Caco-2 (cell line): ENCODE data around the gene TSKS. TPM values are rescaled to one million over a fixed set of nuclear protein-coding genes. Genes with fewer than 3 reads are reported as not detected.

Source experiments
- BruUV-seq: library from RNA; stranded (reverse); fragments of 400-500 nt; replicated peaks from 2 replicates; lab custom pipeline; 2021; lab: Mats Ljungman, UMichigan
- CTCF ChIA-PET: fragments of 300-600 bp; sonication (Branson Sonifier 250); formaldehyde crosslinking; loops from one replicate; lab custom pipeline; 2022; ENCODE audit warnings: antibody characterized with exemption; lab: Charles Lee
- POLR2A ChIA-PET: fragments of 300-600 bp; sonication (Branson Sonifier 250); formaldehyde crosslinking; loops from one replicate; lab custom pipeline; 2022; ENCODE audit warnings: antibody characterized with exemption; lab: Charles Lee
- DNase-seq, 2 experiments: peaks; one replicate each; pipeline versions ENCODE4 v3.0.0 to v3.0.0-alpha.2; 2020 to 2022
- H3K27me3 ChIP-seq: replicated peaks from 2 replicates; pipeline ENCODE4 v1.6.0; 2011; ENCODE audit warnings: low read length; ENCODE audit not compliant: control insufficient read depth, insufficient read depth
- H3K36me3 ChIP-seq: 2 replicates; pipeline ENCODE4 v1.5.1; 2011; ENCODE audit warnings: low read length; ENCODE audit not compliant: control insufficient read depth, insufficient read depth
- H3K4me1 ChIP-seq: fragments of 250-450 bp; sonication (Bioruptor Pico); 2 replicates; pipeline ENCODE4 v1.5.1; 2020; ENCODE audit warnings: mild to moderate bottlenecking
- H3K4me3 ChIP-seq: 2 replicates; pipeline ENCODE4 v1.5.1; 2011; ENCODE audit warnings: low read depth, mild to moderate bottlenecking, control low read depth, low read length
- H3K9me3 ChIP-seq: fragments of 250-450 bp; sonication (Bioruptor Pico); 2 replicates; pipeline ENCODE4 v1.5.1; 2020; ENCODE audit warnings: mild to moderate bottlenecking, moderate library complexity
- H3K27ac Mint-ChIP-seq: one replicate; pipeline ENCODE4 v1.8.0; 2022; ENCODE audit warnings: mixed read lengths; ENCODE audit not compliant: unreplicated experiment
- H3K27me3 Mint-ChIP-seq: one replicate; pipeline ENCODE4 v1.8.0; 2022; ENCODE audit warnings: mixed read lengths; ENCODE audit not compliant: insufficient read depth, unreplicated experiment
- H3K36me3 Mint-ChIP-seq: one replicate; pipeline ENCODE4 v1.8.0; 2022; ENCODE audit warnings: mild to moderate bottlenecking, mixed read lengths; ENCODE audit not compliant: insufficient read depth, unreplicated experiment
- H3K4me1 Mint-ChIP-seq: one replicate; pipeline ENCODE4 v1.8.0; 2022; ENCODE audit warnings: low read depth, mixed read lengths; ENCODE audit not compliant: unreplicated experiment
- H3K4me3 Mint-ChIP-seq: one replicate; pipeline ENCODE4 v1.8.0; 2022; ENCODE audit warnings: mild to moderate bottlenecking, moderate library complexity, mixed read lengths; ENCODE audit not compliant: unreplicated experiment
- H3K9me3 Mint-ChIP-seq: one replicate; pipeline ENCODE4 v1.8.0; 2022; ENCODE audit warnings: mixed read lengths; ENCODE audit not compliant: unreplicated experiment
- intact Hi-C: fragments of 100-400 bp; cut with micrococcal nuclease; formaldehyde crosslinking; loops from one replicate; pipeline ENCODE4 v1.10.0; 2022; ENCODE audit not compliant: unreplicated experiment
- total RNA-seq: library from RNA; stranded (reverse); gene quantifications from 2 replicates; pipeline ENCODE4 v1.2.3, GENCODE V29; 2022
- TF ChIP-seq, protein P1 (sequence below), 2 experiments: fragments of 200-600 bp in 1 of 2; IDR thresholded peaks; 1 replicate in 1 of 2; 2 replicates in 1 of 2; pipeline versions ENCODE4 v1.5.1 to v1.8.0; 2011 to 2022; ENCODE audit warnings: antibody characterized with exemption in 1 of 2, control low read depth in 1 of 2, inconsistent platforms in 1 of 2, low read depth in 1 of 2, low read length in 1 of 2, mild to moderate bottlenecking in 1 of 2, moderate library complexity in 1 of 2; ENCODE audit not compliant: insufficient read depth in 1 of 2, severe bottlenecking in 1 of 2, unreplicated experiment in 1 of 2

Gene TSKS
- total RNA-seq, 1 experiment from 2014 or later, result not detected

DNA sequence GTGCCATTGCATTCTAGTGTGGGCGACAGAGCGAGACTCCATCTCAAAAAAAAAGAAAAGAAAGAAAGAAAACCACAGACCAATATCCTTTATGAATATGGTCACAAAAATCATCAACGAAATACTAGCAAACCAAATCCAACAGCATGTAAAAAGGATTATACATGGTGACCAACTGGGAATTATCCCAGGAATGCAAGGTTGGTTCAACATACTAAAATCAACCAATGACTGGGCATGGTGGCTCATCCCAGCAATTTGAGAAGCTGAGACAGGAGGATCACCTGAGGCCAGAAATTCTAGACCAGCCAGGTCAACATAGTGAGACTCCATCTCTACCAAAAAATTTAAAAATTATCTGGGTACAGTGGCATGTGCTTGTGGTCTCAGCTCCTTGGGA is 7.2 kb downstream of the TSKS start:
- Histone ChIP-seq H3K36me3 (no peaks in the 10 kb centered on the region), H3K4me3 (no peak overlapping the region), H3K9me3 (peaks cover 18% of the 10 kb centered on the region), H3K27me3 (no peaks in the 10 kb centered on the region), H3K4me1 (no peaks in the 10 kb centered on the region)
- intact Hi-C loops, result no loop called here
- no peak overlapping the region for H3K27ac Mint-ChIP-seq
- TF ChIP-seq, protein P1, sequence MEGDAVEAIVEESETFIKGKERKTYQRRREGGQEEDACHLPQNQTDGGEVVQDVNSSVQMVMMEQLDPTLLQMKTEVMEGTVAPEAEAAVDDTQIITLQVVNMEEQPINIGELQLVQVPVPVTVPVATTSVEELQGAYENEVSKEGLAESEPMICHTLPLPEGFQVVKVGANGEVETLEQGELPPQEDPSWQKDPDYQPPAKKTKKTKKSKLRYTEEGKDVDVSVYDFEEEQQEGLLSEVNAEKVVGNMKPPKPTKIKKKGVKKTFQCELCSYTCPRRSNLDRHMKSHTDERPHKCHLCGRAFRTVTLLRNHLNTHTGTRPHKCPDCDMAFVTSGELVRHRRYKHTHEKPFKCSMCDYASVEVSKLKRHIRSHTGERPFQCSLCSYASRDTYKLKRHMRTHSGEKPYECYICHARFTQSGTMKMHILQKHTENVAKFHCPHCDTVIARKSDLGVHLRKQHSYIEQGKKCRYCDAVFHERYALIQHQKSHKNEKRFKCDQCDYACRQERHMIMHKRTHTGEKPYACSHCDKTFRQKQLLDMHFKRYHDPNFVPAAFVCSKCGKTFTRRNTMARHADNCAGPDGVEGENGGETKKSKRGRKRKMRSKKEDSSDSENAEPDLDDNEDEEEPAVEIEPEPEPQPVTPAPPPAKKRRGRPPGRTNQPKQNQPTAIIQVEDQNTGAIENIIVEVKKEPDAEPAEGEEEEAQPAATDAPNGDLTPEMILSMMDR (IDR thresholded peaks at IDR 0.05; ENCODE audit: insufficient read depth in 1 of 2, low read depth in 1 of 2, low read length in 1 of 2, severe bottlenecking in 1 of 2, unreplicated experiment in 1 of 2), result no peak
- H3K27me3 Mint-ChIP-seq, result no peaks in the 10 kb centered on the region
- peaks cover 12% of the 10 kb centered on the region for H3K9me3 Mint-ChIP-seq
- H3K4me3 Mint-ChIP-seq, result no peak overlapping the region
- POLR2A ChIA-PET, result no interaction called here
- peaks cover 9% of the 10 kb centered on the region for H3K36me3 Mint-ChIP-seq
- BruUV-seq, result no TSS peak
- DNase-seq, result no peak
- H3K4me1 Mint-ChIP-seq, result no peaks in the 10 kb centered on the region
- CTCF ChIA-PET, result no interaction called here

DNA sequence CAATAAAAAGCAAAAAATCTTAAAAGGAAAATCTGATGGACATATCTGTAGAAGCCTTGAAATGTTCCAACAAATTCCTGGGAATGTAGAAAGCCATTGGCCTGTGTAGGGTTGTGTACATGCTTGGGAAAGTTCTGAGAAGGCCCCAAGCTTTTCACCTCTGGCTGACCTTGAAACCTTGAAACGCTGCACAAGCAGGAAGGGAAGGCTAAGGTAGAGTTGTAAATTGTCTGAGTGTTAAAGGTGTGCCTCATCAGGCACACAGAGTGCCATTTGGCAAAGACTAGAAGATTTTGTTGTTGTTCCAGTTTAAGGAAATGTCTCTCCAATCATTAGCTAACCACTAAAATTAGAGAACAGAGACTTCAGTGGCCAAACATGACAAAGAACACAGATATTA is 10.4 kb downstream of the TSKS start:
- Histone ChIP-seq H3K27me3 (no peaks in the 10 kb centered on the region), H3K9me3 (peaks cover 18% of the 10 kb centered on the region), H3K36me3 (no peaks in the 10 kb centered on the region), H3K4me1 (no peaks in the 10 kb centered on the region), H3K4me3 (no peak overlapping the region)
- Mint-ChIP-seq H3K27me3 (no peaks in the 10 kb centered on the region), H3K36me3 (peaks cover 7% of the 10 kb centered on the region), H3K4me1 (no peaks in the 10 kb centered on the region), H3K9me3 (peaks cover 12% of the 10 kb centered on the region), H3K27ac (no peak overlapping the region), H3K4me3 (no peak overlapping the region)
- intact Hi-C loops, result no loop called here
- DNase-seq, result no peak
- BruUV-seq, result no TSS peak
- TF ChIP-seq, protein P1 (IDR thresholded peaks at IDR 0.05; ENCODE audit: insufficient read depth in 1 of 2, low read depth in 1 of 2, low read length in 1 of 2, severe bottlenecking in 1 of 2, unreplicated experiment in 1 of 2), result no peak
- ChIA-PET CTCF (no interaction called here), POLR2A (no interaction called here)

DNA sequence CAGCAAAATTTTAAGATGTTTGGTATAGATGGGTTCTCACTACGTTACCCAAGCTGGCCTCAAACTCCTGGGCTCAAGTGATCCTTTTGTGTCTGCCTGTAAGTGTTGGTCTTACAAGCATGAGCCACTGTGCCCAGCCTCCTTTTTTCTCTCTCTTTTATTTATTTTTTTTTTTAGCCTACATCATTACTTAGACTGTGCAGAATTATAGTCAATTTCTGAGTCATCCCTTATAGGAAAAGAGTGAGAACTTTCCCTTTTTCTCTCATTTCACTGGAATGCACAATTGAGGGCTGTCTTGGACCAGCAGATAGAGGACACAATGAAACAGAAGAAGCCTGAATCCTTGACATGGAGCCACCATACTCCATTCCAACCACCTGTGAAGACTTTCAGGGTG is 13.3 kb downstream of the TSKS start:
- Mint-ChIP-seq H3K27ac (no peak overlapping the region), H3K4me1 (no peaks in the 10 kb centered on the region), H3K9me3 (peaks cover 18% of the 10 kb centered on the region), H3K36me3 (peaks cover under 1% of the 10 kb centered on the region), H3K4me3 (no peak overlapping the region), H3K27me3 (no peaks in the 10 kb centered on the region)
- Histone ChIP-seq H3K27me3 (no peaks in the 10 kb centered on the region), H3K9me3 (peaks cover 15% of the 10 kb centered on the region), H3K4me3 (no peak overlapping the region), H3K4me1 (no peaks in the 10 kb centered on the region), H3K36me3 (no peaks in the 10 kb centered on the region)
- POLR2A ChIA-PET, result no interaction called here
- CTCF ChIA-PET, result interaction anchor here (1.1 kb wide), 1 partner anchor 120 kb away, joined by 3 read pairs; no protein-coding TSS in a partner anchor
- TF ChIP-seq, protein P1 (IDR thresholded peaks at IDR 0.05; ENCODE audit: insufficient read depth in 1 of 2, low read depth in 1 of 2, low read length in 1 of 2, severe bottlenecking in 1 of 2, unreplicated experiment in 1 of 2), result no peak
- BruUV-seq, result no TSS peak
- DNase-seq, result no peak
- intact Hi-C loops, result no loop called here
